CD4-positive, alpha-beta T cell (primary cell): Measurements from ENCODE around the gene H1-8. TPM values are rescaled to one million over a fixed set of nuclear protein-coding genes. Genes with fewer than 3 reads are reported as not detected.
A peak's percentile ranks its signal among the peaks of the same experiment; 100 is the strongest.

Source experiments
- ATAC-seq: fragments of 200-7000 bp; cut with Tn5 transposase; one replicate; pipeline ENCODE4 v1.10.0; 2022; ENCODE audit warnings: mild to moderate bottlenecking; ENCODE audit not compliant: poor library complexity
- CTCF ChIA-PET: fragments of 350-600 bp; sonication (Branson Sonifier 250); formaldehyde crosslinking; loops from one replicate; lab custom pipeline; 2021; ENCODE audit warnings: antibody characterized with exemption, inconsistent platforms; lab: Charles Lee
- POLR2A ChIA-PET: fragments of 350-600 bp; sonication (Branson Sonifier 250); formaldehyde crosslinking; loops from one replicate; lab custom pipeline; 2021; ENCODE audit warnings: antibody characterized with exemption, inconsistent platforms; lab: Charles Lee
- DNase-seq, 14 experiments: peaks; one replicate each; pipeline ENCODE4 v3.0.0-alpha.2; 2013 to 2020; ENCODE audit warnings: mixed read lengths in 2 of 14
- H3K27ac ChIP-seq, 2 donors: one replicate each; pipeline versions ENCODE4 v1.5.1 to v1.7.0; 2013; ENCODE audit warnings: low read length in 2 of 2, low read depth in 1 of 2, mild to moderate bottlenecking in 1 of 2
- H3K27me3 ChIP-seq, 2 experiments: 1 replicate in 1 of 2; 2 replicates in 1 of 2; pipeline versions ENCODE4 v1.6.1 to v1.7.0; 2013; ENCODE audit warnings: low read length in 2 of 2, control low read depth in 1 of 2, mild to moderate bottlenecking in 1 of 2, moderate library complexity in 1 of 2; ENCODE audit not compliant: insufficient read depth in 2 of 2, control insufficient read depth in 1 of 2
- H3K36me3 ChIP-seq: one replicate; pipeline ENCODE4 v1.6.1; 2013; ENCODE audit warnings: low read length, control low read depth; ENCODE audit not compliant: insufficient read depth
- H3K4me1 ChIP-seq: one replicate; pipeline ENCODE4 v1.6.1; 2013; ENCODE audit warnings: low read length, control low read depth; ENCODE audit not compliant: insufficient read depth
- H3K4me3 ChIP-seq: one replicate; pipeline ENCODE4 v1.5.1; 2013; ENCODE audit warnings: mild to moderate bottlenecking, low read length, moderate library complexity
- H3K9me3 ChIP-seq, 2 experiments: 1 replicate in 1 of 2; 2 replicates in 1 of 2; pipeline versions ENCODE4 v1.6.1 to v1.7.0; 2013; ENCODE audit warnings: low read length in 2 of 2, mild to moderate bottlenecking in 2 of 2, control low read depth in 1 of 2, moderate library complexity in 1 of 2; ENCODE audit not compliant: control insufficient read depth in 1 of 2, insufficient read depth in 1 of 2
- H3K27ac Mint-ChIP-seq: one replicate; pipeline ENCODE4 v1.8.0; 2020; ENCODE audit warnings: mixed read lengths
- H3K27me3 Mint-ChIP-seq: one replicate; pipeline ENCODE4 v1.8.0; 2021; ENCODE audit warnings: mixed read lengths
- H3K36me3 Mint-ChIP-seq: one replicate; pipeline ENCODE4 v1.8.0; 2021; ENCODE audit warnings: low read depth, mixed read lengths
- H3K4me1 Mint-ChIP-seq: one replicate; pipeline ENCODE4 v1.8.0; 2021; ENCODE audit warnings: low read depth, mixed read lengths
- H3K4me3 Mint-ChIP-seq: one replicate; pipeline ENCODE4 v1.8.0; 2020; ENCODE audit warnings: mild to moderate bottlenecking, mixed read lengths
- H3K9me3 Mint-ChIP-seq: one replicate; pipeline ENCODE4 v1.8.0; 2020; ENCODE audit warnings: mixed read lengths
- intact Hi-C, 2 experiments: fragments of 100-400 bp; cut with DNase I in 1 of 2; cut with micrococcal nuclease in 1 of 2; formaldehyde crosslinking; loops; one replicate each; pipeline versions ENCODE4 v1.15.1 to v1.9.0; 2023 to 2025; cut with DNase I, micrococcal nuclease
- total RNA-seq, 174 experiments: library from RNA in 2 of 174; stranded (reverse) in 2 of 174; gene quantifications; one replicate each; pipeline ENCODE4 v1.2.3 and lab custom pipeline; 2021 to 2026
- TF ChIP-seq, protein P1 (sequence below): fragments of 200-600 bp; IDR thresholded peaks from one replicate; pipeline ENCODE4 v1.8.0; 2022; ENCODE audit warnings: antibody characterized with exemption, mild to moderate bottlenecking

The H1-8 gene
- total RNA-seq, 2 experiments from 2014 or later, result not detected

DNA sequence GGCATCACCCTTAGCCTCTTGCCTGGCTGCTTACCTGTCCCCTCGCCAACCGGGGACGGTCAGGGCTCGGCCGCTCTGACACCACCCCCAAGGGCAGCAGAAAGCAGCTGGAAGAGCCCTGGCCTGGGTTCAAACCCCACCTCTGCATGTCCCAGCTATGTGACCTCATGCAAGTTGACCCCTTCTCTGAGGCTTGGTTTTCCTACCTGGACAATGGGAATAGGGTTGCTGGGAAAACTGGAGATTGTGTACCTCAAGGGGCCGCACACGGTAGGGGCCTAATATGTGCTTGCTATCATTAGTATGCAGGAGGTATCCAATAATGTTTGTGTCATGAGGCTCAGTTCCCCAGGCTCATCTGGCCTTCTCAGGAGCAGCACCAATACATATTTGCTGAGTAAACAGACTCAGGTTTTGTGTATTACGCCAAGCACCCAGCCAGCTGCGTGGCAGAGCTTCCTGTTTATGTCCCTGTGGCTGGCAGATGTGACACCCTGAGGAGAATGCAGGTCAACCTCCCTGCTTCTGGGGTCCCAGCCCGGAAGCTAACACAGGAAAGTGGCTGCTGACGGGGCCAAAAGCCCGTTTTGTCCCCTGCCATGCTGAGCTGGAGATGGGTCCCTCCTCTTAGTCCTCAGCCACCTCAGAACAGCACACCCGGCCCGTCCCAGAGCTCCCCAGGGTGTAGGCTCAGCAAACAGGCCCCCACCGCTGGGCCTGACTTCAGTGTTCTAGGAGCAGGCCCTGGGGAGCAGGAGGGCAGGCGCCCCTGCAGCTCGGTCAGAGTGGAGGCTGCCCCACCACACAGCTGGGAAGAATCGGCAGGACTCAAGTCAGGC is 33.8 kb downstream of the H1-8 start:
- Mint-ChIP-seq H3K4me1 (peaks cover 26% of the 10 kb centered on the region), H3K4me3 (peak overlapping the region; percentile 63), H3K27me3 (no peaks in the 10 kb centered on the region), H3K9me3 (no peaks in the 10 kb centered on the region), H3K36me3 (no peaks in the 10 kb centered on the region), H3K27ac (peak overlapping the region; percentile 97)
- intact Hi-C loops, result no loop called here
- ATAC-seq (peak; percentile 90), DNase-seq (peak; percentile 59 to 91 (median 66))
- TF ChIP-seq, protein P1, sequence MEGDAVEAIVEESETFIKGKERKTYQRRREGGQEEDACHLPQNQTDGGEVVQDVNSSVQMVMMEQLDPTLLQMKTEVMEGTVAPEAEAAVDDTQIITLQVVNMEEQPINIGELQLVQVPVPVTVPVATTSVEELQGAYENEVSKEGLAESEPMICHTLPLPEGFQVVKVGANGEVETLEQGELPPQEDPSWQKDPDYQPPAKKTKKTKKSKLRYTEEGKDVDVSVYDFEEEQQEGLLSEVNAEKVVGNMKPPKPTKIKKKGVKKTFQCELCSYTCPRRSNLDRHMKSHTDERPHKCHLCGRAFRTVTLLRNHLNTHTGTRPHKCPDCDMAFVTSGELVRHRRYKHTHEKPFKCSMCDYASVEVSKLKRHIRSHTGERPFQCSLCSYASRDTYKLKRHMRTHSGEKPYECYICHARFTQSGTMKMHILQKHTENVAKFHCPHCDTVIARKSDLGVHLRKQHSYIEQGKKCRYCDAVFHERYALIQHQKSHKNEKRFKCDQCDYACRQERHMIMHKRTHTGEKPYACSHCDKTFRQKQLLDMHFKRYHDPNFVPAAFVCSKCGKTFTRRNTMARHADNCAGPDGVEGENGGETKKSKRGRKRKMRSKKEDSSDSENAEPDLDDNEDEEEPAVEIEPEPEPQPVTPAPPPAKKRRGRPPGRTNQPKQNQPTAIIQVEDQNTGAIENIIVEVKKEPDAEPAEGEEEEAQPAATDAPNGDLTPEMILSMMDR, result no peak
- no peaks in the 10 kb centered on the region for H3K27me3 ChIP-seq
- ChIA-PET POLR2A (interaction anchor here (1.1 to 3.4 kb wide), 15 partner anchors 8 to 260 kb away, joined by 3 to 45 read pairs (median 4); partner anchors contain the start of genes H1-8, IFT122, MBD4 and PLXND1), CTCF (interaction anchor here (1.7 kb wide), 1 partner anchor 29 kb away, joined by 4 read pairs; no protein-coding TSS in a partner anchor)
- peak overlapping the region; percentile 0 for H3K4me3 ChIP-seq
- H3K4me1 ChIP-seq, result peaks cover 57% of the 10 kb centered on the region
- no peaks in the 10 kb centered on the region for H3K9me3 ChIP-seq
- no peaks in the 10 kb centered on the region for H3K36me3 ChIP-seq
- peak overlapping the region in 1 of 2 donors; percentile 62 for H3K27ac ChIP-seq

DNA sequence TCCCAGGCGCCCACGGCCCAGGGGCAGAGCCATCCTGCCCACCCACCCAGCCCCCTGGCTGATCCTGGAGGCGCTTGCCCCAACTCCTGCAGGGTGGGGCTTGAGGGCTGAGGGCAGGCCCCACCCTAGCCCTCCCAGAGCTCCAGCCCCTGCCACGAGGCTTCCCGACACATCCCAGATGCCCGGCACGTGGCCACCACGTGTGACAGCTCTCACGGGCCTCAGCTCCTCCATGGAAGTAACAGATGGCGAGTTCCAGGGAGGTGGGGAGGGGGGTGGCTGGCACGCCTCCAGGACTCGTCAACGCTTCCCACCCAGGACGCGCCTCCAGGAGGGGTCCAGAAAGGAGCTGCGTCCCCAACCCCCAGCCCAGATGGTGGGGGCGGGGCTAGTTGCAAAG is 34.4 kb downstream of the H1-8 start:
- Mint-ChIP-seq H3K36me3 (no peaks in the 10 kb centered on the region), H3K4me3 (no peak overlapping the region), H3K27ac (peak overlapping the region; percentile 97), H3K4me1 (peaks cover 26% of the 10 kb centered on the region), H3K27me3 (no peaks in the 10 kb centered on the region), H3K9me3 (no peaks in the 10 kb centered on the region)
- POLR2A ChIA-PET, result interaction anchor here (1.1 to 3.4 kb wide), 15 partner anchors 9 to 261 kb away, joined by 3 to 45 read pairs (median 4); partner anchors contain the start of genes H1-8, IFT122, MBD4 and PLXND1
- H3K4me3 ChIP-seq, result no peak overlapping the region
- no peaks in the 10 kb centered on the region for H3K36me3 ChIP-seq
- DNase-seq (peak in 3 of 14 experiments; percentile 6 to 26 (median 25)), ATAC-seq (no peak)
- CTCF ChIA-PET, result interaction anchor here (1.7 kb wide), 1 partner anchor 29 kb away, joined by 4 read pairs; no protein-coding TSS in a partner anchor
- intact Hi-C loops, result no loop called here
- H3K9me3 ChIP-seq, result no peaks in the 10 kb centered on the region
- TF ChIP-seq, protein P1, result no peak
- no peaks in the 10 kb centered on the region for H3K27me3 ChIP-seq
- peaks cover 57% of the 10 kb centered on the region for H3K4me1 ChIP-seq
- peak overlapping the region; percentile 45 to 62 for H3K27ac ChIP-seq

DNA sequence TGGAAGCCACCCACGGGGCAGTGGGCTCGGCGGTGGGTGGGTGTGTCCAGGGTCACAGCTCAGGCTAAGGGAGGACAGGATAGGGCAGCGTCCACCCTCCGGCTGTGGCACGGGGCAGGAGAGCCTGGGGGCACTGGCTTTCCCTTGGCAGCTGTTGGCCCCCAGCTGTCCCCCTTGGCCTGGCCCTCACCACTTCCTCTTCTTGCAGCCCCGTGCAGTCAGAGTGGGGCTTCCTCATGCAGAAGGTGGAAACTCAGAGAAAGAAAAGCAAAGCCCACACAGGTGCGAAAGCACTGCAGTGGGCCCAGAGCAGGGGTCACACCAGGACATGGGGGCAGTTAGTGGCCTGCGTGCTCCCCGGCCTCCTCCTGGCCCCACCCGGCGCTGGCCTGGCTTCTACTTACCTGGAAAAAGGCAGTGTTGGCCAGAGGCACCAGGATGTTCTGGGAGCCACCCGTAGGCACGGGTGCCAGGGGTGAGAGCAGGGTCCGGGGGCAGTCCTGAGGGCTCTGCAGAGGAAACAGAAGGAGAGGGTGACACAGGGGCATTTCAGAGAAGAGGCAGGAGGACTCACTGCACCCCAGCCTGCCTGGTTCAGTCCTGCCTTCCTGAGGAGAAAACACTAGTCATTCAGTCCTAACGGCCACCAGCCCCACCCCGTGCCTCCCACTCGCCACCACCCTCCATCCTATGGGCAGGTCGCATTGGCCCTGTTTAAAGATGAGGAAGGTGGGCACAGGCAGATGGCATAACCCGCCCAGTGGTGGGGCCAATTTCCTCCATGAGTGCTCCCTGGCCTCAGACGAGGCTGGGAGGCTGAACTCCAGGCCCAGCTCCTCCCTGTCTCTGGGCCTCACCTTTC is 35.2 kb downstream of the H1-8 start:
- no peaks in the 10 kb centered on the region for H3K36me3 ChIP-seq
- H3K9me3 ChIP-seq, result no peaks in the 10 kb centered on the region
- TF ChIP-seq, protein P1, result no peak
- peak overlapping the region; percentile 45 to 62 for H3K27ac ChIP-seq
- no peaks in the 10 kb centered on the region for H3K9me3 Mint-ChIP-seq
- peaks cover 26% of the 10 kb centered on the region for H3K4me1 Mint-ChIP-seq
- H3K36me3 Mint-ChIP-seq, result no peaks in the 10 kb centered on the region
- intact Hi-C loops, result no loop called here
- no peak overlapping the region for H3K4me3 Mint-ChIP-seq
- H3K27ac Mint-ChIP-seq, result peak overlapping the region; percentile 74
- ChIA-PET POLR2A (interaction anchor here (1.9 to 3.4 kb wide), 5 partner anchors 16 to 262 kb away, joined by 4 to 45 read pairs (median 19); partner anchors contain the start of genes IFT122, MBD4 and PLXND1), CTCF (no interaction called here)
- peak in 4 of 14 experiments; percentile 8 to 50 (median 46) for DNase-seq
- H3K27me3 Mint-ChIP-seq, result no peaks in the 10 kb centered on the region
- H3K4me3 ChIP-seq, result no peak overlapping the region
- H3K27me3 ChIP-seq, result no peaks in the 10 kb centered on the region
- ATAC-seq, result no peak
- H3K4me1 ChIP-seq, result peaks cover 57% of the 10 kb centered on the region
